GM21515 (cell line): ENCODE data around the gene BTBD6.

Source experiments
- ATAC-seq: cut with Tn5 transposase; IDR thresholded peaks from one replicate; pipeline ENCODE4 v1.9.1; 2021; ENCODE audit not compliant: unreplicated experiment

The BTBD6 gene

DNA sequence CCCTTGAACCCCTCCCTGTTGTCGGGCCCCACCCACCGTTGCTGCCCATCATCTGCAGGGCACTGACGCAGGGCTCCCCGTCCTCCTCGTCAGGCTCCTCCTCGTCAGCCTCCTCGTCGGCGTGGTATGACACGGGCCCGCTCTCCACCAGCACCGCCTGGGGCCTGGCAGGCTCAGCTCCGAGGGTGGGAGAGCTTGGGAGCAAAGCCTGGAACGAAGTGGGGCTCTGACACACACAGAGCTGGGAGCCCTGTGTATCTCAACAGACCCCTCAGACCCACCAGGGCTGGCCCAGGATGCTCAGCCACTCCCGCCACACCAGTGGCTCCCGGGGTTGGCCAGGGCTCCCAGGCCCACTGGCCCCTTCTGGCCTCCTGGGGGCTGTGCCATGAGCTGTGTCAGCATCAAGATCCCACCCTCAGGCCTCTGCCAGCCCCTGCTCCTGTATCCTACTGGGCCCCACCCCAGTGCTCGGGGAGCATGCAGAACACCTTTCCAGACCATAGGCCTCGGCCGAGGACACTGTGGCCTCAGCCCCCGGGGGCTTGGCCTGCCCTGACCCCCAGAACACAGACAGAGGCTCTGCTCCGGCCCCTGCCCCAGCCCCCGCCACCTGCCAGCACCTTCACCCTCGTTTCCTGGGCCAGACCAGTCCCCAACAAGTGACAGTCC lies 37.1 kb upstream of the BTBD6 start:
- no peak for ATAC-seq

DNA sequence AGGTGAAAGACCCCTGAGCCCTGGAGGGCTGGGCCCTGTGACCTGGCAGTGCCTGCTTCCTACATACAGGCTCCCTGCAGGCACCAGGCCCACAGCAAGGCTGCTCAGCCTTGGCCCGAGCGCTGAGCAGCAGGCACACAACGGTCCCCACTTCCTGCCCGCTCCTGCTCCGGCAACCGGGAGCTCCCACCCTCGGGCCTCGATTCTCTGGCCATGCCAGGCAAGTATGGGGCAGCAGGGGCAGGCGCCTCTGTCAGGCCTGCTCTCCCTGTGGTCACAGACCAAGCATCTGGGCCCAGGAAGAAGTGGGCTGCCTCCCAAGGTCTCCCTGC lies 36.6 kb upstream of the BTBD6 start:
- ATAC-seq = no peak

DNA sequence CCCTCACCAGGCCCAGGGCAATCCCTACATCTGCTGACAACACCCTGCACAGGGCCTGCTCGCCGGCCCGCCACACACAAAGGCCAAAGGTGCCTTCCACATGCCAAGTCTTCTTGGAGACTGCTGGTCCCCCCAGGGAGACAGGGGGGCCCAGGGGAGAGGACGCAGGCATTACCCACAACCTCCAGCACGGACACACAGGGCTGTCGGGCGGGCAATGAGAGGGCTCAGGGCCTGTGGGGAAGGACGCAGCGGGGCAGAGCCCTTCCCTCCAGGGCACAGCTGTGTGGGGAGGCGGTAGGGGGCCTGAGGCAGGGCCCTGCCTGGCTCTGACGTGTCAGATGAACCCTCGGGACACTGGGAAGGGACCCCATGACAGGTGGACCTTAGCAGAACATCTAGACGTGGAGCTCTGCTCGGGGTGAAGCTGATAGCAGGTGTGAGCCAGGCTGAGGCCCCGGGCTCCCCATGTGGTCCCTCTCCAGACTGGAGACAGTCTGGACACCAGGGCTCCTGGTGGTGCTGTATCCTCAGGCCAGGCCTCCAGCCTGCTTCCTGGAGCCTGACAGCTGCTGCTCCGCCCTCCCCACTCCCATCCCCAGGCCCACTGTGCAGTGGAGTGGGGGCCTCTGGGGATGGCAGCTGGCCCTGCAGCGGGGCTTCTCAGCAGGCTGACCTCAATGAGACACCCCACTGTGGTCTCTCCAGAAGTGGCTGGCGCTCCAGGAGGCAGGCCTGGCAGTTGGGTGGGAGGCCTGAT lies 35.6 kb upstream of the BTBD6 start:
- no peak for ATAC-seq

DNA sequence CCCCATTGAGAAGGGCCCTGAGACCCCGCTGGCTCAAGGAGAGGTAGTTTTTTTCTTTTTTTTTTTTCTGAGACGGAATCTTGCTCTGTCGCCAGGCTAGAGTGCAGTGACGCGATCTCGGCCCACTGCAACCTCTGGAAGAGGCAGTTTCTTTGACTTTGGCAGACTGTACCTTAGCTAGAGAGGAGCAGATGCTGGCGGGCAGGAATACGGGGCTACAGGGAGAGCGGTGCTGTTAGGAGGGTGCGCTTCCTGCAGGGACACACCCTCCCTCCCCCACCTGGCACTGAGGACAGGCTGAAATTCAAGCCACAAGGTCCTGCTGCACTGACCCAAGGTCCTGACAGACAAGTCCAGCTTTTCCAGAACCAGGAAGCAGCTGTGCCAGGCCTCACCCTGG lies 35.0 kb upstream of the BTBD6 start:
- ATAC-seq = no peak

DNA sequence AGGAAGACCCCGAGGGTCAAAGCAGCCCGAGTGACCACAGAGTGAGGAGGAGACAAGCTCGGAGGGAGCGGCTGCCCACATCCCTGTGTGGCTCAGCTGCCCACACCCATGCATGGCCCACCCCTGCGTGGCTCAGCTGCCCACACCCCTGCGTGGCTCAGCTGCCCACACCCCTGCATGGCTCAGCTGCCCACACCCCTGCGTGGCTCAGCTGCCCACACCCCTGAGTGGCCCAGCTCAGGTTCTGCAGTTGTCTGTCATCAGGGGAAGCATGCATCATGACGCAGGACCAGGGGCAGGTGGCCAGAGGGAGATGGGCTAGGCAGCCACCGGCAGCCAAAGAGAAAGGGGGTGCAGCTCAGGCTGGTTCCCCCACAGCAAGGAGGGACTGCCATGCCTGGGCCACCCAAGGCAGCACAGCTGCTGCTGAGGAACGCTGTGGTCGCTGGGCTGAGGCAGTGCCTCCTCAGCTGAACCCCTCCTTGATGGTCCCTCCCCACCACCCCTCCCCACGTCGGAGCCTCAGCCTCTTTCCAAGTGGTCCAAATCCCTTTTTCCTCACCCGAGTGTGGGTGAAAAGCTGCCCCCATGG lies 33.9 kb upstream of the BTBD6 start:
- no peak for ATAC-seq

DNA sequence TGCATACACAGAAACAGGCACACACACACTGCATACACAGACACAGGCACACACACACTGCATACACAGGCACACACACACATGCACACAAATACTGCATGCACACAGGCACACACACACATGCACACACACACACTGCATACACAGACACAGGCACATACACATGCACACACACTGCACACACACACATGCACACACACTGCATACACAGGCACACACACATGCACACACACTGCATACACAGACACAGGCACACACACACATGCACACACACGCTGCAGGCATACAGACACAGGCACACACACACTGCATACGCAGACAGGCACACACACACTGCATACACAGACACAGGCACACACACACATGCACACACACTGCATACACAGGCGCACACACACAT lies 32.7 kb upstream of the BTBD6 start:
- ATAC-seq = no peak

DNA sequence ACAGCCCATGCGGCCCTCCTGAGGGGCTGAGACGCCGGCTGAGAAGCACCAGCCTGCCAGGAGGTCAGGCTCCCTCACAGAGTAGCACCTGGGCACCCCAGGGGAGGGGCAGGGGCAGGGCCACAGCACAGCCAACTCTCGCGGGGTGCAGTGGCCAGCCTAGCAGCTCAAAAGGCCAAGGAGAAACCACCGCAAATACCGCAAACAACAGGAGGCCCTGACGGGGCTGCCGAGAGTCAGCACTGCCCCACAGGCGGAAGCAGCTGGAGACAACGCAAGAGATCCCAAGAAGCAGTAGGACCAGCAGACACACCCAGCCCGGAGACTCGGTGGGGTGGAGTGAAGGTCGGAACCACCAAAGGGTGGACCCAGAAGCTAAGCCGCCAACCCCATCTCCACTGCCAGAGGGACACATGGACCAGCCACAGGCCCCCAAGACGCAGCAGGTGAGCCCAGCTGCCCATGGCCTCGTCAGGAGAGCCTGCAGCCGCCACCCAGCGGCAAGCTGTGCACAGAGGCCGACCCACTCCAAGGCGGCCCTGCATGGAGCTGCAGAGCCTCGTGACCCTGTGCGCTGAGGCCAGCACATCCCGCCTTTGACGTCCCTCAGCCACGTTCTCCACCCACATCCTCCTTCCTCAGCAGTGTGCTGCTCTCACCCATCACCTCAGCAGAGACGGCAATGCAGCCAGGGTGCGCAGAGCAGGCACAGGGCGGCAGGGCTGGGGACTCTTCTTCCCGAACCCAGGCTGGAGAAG lies 31.7 kb upstream of the BTBD6 start:
- no peak for ATAC-seq

DNA sequence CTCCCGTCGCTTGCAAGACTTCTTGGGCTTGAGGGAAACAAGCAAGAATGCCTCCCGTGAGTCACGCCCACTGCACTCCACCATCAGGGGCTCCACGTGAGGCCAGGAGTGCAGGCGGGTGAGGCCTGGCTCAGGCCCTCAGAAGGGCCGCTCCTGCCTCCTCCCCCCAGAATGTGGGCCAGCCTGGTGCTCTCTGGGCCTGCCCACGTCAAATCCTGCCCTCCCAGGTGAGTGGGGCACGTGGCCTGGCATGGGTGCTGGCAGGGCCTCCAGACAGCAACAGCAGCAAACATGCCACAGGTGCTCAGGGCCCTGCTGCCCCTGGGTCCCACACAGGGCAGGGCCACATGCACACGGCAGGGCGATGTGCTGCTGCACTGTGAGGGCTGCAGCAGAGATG lies 30.6 kb upstream of the BTBD6 start:
- no peak for ATAC-seq

DNA sequence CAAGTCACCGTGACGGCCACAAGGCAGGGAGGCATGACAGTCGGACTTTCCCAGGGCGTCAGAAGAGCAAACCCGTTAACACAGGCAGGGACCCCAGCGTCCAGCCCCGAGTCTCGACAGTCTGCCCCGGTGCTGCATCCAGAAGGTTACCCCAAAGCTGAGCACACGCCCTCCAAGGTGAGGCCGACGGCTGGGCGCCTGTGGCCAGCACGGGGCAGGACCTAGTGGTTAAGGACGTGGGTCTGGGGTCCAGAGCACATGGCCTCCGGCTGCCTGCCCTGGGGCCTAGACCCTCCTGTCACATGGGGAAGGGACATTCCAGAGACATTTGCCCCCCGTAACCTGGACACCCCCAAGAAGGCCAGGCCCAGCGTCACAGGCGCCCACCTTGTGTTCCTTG lies 29.7 kb upstream of the BTBD6 start:
- ATAC-seq = no peak

DNA sequence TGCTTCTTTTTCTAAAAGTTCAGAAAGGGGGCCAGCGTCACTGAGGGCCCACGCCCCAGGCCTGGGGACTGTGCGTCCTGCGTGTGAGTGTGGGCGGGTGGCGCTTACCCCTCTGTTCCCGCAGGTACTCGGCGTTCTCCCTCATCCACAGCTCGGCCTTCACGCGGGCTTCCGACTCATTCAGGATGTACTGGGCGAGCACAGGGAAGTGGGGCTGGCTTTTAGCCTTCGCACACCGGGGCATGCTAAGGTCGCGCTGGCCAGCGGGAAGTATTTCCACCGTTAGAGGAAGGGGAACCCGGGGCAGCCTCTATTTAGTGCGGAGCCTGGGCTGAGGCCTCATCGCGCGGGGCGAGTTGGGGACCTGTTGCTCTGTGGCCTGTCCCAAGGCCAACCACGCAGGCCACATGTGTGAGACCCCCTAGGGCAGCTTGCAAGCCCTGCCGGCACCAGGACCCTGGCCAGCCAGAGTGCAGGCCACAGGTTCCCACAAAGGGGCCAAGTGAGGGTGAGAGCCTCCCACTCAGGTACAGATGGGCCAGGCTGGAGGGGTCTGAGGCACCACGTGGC lies 29.2 kb upstream of the BTBD6 start:
- no peak for ATAC-seq

DNA sequence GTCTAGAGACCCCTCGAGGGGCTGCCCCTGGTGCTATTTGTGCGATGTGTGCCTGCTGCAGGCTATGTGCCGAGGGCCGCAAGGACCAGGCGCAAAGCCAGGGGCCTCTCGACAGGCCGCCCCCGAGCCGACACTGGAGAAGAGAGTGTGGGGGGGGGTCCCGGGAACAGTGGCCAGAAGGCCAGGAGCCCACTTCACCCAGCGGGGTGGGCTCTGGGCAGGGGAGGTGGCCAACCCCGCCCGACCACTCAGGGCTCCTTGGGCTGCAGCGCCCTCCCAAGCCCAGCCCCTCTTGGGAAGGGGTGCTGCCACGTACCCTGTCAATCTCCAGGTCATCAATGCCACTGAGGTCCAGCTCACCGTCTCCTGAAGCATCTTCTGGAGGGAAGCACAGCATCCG lies 28.6 kb upstream of the BTBD6 start:
- ATAC-seq = no peak

DNA sequence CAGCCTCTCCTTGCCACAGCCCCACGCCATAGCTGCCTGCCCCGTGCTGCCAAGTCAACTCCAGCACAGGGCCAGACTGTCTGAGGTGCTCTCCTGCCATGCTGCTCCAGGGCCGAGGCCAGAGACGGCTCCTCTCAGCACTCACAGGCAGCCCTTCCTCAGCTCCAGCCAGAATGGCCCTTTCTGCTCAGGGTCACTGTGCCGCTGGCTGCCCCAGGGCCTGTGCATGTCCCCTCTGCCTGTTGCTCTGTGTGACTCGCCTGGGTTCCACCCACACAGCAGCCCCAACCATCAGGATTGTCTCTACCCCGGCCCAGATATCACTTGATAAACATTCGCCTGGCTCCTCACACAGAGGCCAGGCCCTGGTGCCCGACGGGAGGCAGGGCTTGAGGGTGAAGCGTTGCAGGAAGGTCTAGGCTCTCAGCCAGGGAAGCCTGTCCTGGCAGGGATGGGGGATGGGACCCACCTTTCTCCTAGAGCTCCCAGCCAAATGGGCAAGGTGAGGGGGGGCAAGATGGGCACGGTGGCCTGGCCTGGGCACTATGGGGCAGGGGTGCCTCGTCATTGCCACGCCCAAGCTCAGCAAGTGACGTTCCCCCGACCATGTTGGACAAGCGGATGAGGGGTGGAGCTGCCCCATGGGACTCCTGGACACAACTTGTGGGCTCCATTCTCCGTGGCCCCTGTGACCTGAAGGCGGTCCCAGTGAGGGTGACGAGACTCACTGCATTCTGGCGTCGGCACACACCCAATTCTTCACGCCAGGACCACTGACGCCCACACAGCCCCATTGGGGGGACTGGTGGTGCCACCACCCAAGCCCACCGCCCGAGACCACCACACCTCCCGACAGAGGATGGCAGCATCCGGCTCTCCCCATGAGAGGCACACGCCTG lies 27.4 kb upstream of the BTBD6 start:
- no peak for ATAC-seq

DNA sequence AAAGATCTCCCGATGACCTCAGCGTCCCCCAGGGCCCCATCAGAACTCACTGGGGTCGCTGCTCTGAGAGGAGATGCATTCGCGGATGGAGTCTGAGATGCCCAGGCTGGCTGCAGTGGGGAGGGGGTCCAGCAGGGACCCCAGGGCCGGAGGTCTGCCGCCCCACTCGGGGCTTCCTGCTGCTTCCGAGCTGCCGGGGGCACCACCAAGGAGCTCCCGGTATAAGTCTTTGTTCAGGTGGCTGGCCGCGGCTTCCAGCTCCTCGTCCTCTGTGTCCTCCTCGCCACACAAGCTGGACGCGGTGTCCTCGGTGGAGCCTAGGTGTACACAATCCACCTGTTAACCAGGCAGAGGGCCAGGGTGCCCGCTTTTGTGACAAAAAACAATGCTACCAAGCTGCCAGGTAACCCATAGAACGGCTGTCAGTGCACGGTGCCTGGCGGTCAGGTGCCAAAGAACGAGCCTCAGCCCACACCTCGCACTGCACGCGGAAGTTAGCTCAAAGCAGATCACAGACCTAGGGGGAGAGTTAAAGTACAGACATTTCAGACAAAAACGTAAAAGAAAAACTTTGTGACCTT lies 26.6 kb upstream of the BTBD6 start:
- ATAC-seq = no peak

DNA sequence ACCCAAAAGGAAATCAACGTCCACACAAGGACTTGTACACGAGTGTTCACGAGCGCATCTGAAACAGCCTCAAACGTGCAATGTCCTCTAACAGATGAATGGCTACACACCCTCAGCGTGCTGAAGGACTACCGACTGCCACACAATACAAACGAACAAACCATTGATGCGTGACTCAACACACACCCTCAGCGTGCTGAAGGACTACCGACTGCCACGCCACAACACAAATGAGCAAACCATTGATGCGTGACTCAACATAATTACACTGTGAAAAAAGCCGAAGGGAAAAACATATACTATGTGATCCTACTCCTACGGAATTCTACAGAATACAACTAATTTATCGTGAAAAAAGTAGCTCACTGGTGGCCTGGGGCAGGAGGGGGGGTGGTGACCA lies 25.1 kb upstream of the BTBD6 start:
- ATAC-seq = no peak

DNA sequence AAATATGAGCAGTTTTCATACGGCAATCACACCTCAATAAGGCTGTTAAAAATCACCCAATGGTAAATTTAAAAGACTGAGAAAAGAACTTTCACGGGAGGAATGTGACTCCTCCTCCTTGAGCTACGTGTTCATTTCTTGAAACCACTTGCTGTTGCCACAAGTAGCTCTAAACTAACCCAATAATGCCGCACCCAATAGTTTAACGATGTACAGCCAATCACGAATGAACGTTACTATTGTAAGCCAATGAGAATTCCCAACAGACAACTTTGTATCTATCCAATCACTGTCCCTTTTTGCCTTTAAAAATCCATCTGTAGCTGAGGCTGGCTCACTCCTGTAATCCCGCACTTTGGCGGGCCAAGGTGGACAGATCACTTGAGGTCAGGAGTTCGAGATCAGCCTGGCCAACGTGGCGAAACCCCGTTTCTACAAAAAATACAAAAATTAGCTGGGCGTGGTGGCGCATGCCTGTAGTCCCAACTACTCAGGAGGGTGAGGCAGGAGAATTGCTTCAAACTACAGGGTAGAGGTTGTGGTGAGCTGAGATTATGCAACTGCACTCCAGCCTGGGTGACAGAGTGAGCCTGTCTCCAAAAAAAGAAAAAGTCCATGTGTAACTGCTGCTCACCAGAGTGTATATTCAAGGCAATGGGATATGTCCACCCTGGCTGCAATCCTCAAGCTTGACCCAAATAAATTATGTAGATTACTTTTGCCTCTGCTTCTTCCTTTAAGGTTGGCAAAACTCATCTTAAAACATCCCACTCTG lies 24.4 kb upstream of the BTBD6 start:
- ATAC-seq = no peak

DNA sequence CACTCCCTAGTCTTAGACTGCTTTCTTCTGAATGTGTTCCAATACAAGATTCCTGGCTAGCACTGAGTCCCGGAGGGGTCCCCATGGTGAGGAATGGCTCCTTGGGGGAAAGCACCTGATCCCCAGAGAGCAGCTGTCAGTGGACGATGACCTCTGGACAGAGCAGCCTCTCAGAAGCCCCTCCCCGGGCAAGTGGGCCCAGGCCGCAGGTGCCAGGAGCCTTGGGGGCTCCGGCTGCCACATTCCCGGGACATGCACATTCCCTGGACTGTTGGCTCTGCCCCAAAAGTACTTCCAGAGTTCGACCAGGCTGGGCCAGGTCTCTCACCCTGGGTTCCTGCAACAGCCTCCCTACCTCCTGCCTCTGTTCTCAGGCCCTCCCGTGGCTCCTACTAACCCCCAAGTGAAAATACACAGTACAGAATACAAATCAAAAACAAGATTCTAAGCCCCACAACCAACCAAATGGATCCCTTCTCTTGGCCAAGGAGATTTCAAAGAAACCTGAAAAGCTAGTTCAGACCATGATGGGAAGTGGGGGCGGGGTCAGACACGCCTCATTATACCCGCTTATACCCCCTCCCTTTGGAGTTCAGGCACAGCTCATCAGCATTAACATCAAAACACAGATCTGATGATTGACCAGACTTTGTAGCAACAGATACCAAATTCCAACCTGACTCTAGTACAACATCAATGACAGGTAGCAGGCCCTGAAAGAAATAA lies 23.3 kb upstream of the BTBD6 start:
- ATAC-seq = no peak

DNA sequence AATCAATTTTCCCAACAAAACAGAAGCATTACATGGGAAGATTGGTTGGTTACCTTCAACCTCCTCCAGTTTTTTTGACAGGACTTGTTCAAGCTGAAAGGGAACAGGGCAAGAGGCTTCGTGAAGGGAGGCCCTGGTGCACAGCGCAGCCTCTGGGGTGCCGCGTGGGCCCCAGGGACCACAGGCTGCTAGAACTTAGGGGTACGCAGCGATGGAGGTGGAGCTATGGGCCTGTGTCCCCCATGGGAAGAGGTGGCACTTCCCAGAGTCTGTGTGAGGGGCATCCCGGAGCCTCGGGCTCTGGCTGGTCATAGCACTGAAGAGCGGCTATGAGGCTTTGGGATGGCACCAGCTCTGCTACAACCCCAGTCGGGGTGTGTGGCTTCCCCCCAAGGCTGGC lies 22.1 kb upstream of the BTBD6 start:
- ATAC-seq = no peak

DNA sequence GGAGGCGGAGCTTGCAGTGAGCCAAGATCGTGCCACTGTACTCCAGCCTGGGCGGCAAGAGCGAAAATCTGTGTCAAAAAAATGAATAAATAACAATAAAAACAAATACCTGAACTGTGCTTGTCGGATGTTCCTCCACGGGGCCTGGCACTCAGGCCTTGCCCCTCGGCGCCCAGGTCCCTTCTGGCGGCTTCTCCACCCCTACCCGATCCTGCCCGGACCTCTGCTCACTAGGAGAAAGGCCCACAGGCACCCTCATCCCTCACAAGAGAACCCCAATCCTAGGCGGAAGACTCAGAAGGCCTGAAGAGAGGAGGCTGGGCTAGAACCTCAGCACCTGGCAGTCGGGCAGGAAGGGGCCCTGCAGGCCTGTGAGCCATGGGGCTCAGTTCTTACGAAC lies 21.0 kb upstream of the BTBD6 start:
- no peak for ATAC-seq

DNA sequence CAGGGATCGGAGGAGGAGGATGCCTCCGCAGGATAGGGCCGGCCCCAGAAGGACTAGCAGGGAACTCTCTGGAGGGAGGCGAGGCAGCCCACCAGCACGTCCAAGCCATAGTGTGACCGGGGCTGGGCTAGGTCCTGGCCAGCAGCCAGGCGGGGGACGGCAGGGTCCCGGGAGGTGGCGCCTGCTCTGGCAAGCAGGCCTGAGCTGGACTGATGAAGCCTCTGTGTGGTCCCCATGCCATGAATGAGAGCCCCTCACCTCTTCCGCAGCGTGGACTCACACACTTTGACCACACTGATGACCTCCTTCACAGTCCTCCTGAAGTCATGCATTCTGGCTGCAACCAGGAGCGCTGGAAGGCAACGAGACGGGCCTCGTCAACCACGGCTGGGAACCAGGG lies 19.8 kb upstream of the BTBD6 start:
- ATAC-seq = no peak
